Breast epithelium (tissue), 3 donors: ENCODE data around the gene NR1I2.

ENCODE experiments used
- POLR2A ChIP-seq: fragments of 450-650 bp; IDR thresholded peaks from one replicate; pipeline ENCODE4 v1.6.1; 2016; ENCODE audit warnings: antibody characterized with exemption, mild to moderate bottlenecking, moderate library complexity
- POLR2AphosphoS5 ChIP-seq, 3 donors: sonication (generic); formaldehyde crosslinking; IDR thresholded peaks; one replicate each; pipeline ENCODE4 v1.6.1; 2017; ENCODE audit warnings: antibody characterized with exemption in 3 of 3
- TF ChIP-seq, protein P1 (sequence below), 3 donors: fragments of 450-650 bp; IDR thresholded peaks; one replicate each; pipeline ENCODE4 v1.5.1; 2016 to 2017; ENCODE audit warnings: antibody characterized with exemption in 3 of 3, mild to moderate bottlenecking in 3 of 3, moderate library complexity in 3 of 3

DNA sequence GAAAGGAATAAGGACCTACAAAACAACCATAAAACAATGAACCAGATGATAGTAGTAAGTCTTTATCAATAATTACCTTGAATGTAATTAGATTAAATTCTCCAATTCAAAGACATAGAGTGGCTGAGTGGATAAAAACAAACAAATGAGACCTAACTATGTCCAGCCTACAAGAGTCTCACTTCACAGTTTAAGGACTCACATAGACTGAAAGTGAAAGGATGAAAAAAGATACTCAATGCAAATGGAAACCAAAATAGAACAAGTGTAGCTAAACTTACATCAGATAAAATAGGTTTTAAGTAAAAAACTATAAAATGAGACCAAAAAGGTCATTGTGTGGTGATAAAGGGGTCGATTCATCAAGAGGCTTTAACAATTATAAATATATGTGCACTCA, 21.9 kb upstream of the NR1I2 start:
- TF ChIP-seq, protein P1, sequence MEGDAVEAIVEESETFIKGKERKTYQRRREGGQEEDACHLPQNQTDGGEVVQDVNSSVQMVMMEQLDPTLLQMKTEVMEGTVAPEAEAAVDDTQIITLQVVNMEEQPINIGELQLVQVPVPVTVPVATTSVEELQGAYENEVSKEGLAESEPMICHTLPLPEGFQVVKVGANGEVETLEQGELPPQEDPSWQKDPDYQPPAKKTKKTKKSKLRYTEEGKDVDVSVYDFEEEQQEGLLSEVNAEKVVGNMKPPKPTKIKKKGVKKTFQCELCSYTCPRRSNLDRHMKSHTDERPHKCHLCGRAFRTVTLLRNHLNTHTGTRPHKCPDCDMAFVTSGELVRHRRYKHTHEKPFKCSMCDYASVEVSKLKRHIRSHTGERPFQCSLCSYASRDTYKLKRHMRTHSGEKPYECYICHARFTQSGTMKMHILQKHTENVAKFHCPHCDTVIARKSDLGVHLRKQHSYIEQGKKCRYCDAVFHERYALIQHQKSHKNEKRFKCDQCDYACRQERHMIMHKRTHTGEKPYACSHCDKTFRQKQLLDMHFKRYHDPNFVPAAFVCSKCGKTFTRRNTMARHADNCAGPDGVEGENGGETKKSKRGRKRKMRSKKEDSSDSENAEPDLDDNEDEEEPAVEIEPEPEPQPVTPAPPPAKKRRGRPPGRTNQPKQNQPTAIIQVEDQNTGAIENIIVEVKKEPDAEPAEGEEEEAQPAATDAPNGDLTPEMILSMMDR (IDR thresholded peaks at IDR 0.05): no peak
- no peak for TF ChIP-seq POLR2AphosphoS5 (IDR thresholded peaks at IDR 0.05)
- no peak for TF ChIP-seq POLR2A
